HG03520 (cell line): ENCODE results near the gene NRP1.
"Not testable (repeated sequence)": the region's sequence is repeated elsewhere in the genome, so short reads cannot be mapped to it uniquely, and the experiment has no call there.

ENCODE experiments used
- ATAC-seq: cut with Tn5 transposase; IDR thresholded peaks from one replicate; pipeline ENCODE4 v1.9.1; 2021; ENCODE audit warnings: mild to moderate bottlenecking, moderate library complexity; ENCODE audit not compliant: unreplicated experiment

The NRP1 gene

GRCh38 chr10:33334153-33334804 lies at the start of gene NRP1:
NRP1 (minus strand) TSS chr10:33334667; CDS start chr10:33334382, 285 bp downstream.
- ATAC-seq: no peak

- not testable (repeated sequence) for ATAC-seq
Measured at GRCh38 chr10:33384201-33384600, 49.7 kb upstream of the NRP1 start.

- no peak for ATAC-seq
Measured at GRCh38 chr10:33382921-33383713, 48.6 kb upstream of the NRP1 start.

DNA sequence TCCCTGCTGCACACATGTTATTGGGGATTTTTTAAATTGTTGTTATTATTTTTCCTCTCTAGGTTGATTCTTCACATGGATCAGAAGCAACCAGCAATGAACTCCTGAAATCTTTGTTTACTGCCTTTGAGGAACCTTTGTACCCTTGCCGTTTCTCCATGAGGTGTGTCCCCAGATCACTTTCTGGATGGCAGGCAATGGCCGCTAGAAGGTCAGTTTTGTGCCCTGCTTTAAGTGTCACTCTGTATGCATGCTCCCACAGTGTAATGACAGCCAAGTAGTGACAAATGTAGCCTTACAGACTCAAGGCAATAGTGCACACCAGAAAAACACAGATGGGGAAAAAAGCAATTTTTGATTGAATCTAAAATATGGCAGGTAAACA lies 47.7 kb upstream of the NRP1 start:
- no peak for ATAC-seq

DNA sequence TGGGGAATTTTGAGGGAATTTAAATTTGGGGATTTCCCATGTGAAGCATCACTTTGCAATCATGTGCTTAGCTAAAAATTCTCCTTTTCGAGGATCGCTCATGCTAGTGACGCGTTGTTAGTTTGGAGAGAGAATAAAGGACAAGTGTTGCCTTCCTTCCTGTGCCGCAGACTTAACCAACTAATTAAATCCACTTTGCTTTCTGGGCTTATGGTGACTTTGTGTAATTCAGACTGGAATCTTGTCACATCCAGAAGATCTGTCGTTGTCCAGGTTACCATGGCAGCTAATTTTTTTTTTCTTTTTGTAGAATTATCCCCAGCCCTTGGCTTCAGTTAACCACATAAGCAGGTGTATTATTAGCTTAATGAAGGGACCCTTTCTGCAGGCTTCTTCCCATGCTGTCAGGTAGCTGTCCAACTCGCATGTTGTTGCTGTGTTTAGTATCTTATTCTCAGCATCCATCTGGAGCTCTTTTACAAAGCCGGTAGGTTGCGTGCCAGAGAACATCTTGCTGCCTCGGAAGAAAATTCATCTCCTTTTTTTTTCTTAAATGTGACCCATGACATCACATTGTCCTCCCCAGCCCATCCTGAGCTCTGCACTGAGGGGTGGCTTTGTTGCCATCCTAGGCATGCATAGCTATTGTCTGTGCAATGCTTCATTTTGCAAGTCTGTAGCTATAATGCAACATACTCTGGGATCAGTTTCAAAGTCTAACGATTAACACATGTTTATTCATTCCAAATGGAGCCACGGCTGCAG lies 47.2 kb upstream of the NRP1 start:
- no peak for ATAC-seq

DNA sequence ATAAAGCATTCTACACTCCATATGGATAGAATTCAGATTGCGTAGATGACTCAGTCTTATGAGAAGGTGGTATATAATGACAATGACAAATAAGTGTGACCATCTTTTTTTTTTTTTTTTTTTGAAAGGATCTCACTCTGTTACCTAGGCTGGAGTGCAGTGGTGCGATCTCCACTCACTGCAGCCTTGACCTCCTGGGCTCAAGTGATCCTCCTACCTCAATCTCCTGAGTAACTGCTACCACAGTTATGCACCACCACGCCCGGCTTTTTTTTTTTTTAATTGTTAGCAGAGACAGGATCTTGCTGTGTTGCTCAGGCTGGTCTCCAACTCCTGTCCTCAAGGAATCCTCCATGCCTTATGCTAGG lies 43.2 kb upstream of the NRP1 start:
- ATAC-seq: no peak

DNA sequence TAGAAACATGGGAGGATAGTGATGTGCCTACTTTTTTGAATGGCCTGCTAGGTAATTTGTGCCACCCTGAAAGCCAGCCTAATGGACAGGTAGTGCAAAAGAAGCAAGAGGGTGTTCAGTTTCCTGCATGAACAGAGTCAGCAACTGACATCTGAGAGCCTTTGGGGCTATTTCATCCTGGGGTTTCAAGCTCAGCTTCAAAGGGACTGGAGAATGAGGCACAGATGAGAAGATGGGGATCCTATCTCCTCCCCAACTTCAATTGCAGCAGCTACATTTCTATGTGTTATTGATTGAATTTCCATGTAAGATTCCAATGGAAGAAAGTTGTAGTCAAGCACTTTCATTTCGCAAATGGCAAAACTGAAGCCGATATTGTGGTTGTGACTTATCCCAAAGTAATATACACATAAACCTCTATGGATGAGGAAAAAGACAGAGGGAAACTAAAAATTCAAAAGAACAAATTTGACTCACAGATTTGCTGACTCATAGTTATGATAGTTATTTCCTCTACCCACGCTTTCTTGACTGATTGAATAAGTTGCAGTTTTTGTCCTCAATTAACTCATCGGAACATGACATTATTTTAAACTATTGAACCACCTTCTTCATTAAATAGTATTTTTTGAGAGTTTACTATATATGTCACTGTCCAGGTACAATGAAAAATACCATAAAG lies 42.6 kb upstream of the NRP1 start:
- ATAC-seq: no peak

GRCh38 chr10:33376476-33376875 lies 42.0 kb upstream of the NRP1 start:
- ATAC-seq: no peak

DNA sequence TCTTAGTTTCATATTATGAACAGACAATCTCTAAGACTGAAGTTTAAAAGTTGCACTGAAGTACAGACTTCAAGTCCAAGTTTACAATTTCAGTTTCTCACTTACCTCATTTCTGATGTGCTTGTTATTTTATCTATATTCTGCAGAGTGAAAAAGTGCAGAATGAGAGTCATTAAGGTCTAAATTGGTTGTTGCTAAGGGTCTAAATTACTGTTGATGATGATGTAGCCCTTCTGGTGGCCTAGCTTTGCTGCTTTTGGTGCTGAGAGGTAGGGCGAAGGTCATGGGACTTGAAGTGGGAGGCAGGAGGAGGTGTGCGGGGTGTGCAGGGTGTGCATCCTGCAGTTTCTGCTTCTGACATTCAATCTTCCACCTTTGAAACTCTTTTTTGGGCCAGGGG lies 38.8 kb upstream of the NRP1 start:
- no peak for ATAC-seq

DNA sequence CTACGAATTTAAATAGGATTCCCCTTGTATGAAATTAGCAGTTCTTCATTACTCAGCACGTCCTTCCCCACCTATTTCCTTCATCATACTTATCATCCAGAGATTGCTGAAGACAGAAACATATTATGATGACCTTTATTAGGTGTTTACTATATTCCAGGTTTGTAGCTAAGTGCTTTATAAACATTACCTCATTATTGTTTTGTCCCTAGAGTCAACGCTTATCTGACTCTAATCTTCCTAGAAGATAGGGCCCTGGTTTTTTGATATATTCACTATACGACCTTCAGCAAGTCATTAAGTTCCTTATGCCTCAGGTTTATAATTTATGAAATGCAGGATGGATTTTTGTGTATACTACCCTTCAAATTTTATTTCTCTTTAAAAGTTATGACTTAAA lies 36.8 kb upstream of the NRP1 start:
- ATAC-seq: no peak

DNA sequence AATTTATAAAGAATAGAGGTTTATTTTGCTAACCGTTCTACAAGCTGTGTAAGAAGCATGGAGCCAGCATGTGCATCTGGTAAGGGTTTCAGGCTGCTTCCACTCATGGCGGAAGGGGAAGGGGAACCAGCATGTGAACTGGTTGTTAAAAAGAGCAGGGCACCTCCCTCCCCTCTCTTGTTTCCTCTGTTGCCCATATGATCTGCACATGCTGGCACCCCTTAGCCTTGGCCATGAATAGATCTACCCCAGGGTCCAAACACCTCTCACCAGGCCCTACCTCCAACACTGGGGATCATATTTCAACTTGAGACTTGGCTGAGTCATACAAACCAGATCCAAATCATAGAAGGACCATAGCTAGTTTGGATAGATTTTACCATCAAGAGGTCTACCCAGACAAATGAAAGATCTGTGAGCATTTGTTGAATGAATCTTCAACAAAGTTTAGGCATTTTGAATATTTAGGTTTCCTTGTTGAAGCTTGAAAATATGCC lies 36.0 kb upstream of the NRP1 start:
- ATAC-seq: no peak

GRCh38 chr10:33368086-33368485 lies 33.6 kb upstream of the NRP1 start:
- no peak for ATAC-seq

DNA sequence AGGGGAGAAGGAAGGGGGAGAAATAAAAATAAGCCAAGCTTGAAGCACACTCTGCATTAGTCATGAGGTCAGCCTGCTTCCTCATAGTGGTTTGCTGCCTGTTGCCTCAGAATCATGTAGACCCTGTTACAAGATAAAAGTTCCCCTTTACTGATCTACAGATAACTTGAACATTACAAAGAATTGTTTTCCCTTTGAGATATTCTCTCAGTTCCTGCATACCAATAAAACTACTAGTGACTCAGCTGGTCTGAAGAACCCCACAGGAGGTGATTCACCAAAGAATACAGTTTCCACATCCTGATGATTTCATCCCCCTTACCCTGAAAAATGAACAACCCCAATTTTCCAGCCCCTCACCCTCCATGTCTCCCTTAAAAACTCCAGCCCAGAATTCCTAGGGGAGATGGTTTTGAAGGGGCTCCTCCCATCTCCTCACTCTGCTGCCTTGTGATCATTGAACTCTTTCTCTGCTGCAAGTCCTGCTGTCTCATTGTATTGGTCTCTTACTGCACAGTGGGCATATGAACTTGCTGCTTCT lies 31.5 kb upstream of the NRP1 start:
- no peak for ATAC-seq

DNA sequence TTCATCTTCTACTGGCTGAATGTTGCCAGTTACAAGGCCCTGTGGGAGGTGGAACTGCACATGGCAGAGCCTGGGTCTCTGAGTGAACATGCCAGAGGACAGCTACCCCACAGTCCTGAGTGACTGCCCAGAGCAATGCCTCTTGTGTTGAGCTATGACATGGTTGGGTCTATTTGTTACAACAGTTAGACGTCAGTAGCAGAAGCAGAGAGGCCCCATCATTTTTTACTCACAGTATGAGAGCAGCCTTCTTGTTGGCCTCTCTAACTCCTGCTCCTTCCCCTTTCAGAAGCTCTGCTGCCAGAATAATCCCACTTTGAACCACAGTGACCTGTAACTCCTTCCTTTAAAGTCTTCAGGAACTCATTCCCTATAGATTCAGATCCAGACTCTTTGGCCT lies 30.8 kb upstream of the NRP1 start:
- ATAC-seq: no peak

GRCh38 chr10:33363106-33363505 lies 28.6 kb upstream of the NRP1 start:
- ATAC-seq: no peak

DNA sequence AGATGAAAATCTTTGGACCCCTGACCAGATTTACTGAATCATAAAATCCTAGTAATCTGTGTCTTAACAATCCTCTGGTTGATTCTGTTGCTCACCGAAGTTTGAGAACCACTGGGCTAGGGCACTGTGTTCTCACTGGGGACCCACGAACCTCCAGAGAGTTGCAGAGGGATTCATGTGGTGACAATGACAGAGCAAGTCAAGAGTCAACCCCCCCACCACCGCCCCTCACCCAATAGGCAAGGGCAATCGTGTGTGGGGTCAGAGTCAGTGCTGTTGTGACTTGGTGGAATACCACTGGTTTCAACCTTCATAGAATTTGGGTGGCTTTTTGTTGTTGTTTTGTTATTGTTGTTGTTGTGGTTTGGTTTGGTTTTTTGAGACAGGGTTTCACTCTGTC lies 23.5 kb upstream of the NRP1 start:
- ATAC-seq: no peak

DNA sequence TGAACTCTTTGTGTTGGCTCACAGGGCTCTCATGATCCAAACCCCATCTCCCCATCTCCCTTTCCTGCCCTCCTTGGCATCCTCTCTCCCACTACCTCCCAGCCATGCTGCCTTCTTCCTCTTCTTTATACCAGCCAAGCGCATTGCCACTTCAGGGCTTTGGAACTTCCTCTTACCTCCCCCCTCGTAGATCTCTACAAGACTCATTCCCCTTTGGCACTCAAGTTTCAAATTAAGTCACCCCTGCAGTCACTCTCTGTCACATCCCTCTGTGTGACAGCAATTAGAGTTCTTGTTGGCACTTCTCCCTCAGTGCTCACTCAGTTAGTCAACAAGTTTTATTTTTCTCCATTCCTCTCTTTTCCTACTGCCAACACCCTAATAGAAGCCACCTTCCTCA lies 20.8 kb upstream of the NRP1 start:
- ATAC-seq: no peak

DNA sequence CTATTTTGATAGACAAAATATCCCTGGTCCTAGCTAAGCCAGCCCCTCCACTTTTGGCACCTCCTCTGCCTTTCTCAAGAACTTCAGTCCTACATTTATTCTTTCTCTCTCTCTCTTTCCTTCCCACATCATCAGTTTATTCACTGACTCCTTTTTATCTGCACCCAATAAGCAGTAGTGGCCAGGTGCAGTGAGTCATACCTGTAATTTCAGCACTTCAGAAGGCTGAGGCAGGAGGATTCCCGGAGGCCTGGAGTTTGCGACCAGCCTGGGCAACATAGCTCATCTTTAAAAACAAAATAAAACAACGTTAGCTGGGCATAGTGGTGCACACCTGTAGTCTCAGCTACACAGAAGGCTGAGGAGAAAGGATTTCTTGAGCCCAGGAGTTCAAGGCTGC lies 19.4 kb upstream of the NRP1 start:
- no peak for ATAC-seq

DNA sequence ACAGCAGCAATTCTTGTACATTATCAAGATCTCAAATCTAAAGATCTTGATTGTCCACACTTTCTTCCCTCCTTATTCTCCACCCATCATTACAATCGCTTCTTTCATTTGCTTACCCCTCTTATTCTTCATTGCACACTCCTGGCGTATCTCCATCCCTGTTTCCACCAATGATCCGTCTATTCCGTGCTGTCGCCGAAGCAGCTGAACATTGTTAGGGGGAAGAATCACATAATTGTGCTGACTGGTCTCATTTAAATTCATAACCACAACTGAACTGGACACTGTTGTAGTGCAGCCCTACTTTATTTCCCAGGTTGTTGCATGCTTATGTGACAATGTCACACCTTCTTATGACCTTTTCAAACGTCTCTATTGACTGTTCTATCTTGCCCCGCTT lies 18.9 kb upstream of the NRP1 start:
- no peak for ATAC-seq

GRCh38 chr10:33352615-33353014 lies 18.1 kb upstream of the NRP1 start:
- ATAC-seq: no peak

DNA sequence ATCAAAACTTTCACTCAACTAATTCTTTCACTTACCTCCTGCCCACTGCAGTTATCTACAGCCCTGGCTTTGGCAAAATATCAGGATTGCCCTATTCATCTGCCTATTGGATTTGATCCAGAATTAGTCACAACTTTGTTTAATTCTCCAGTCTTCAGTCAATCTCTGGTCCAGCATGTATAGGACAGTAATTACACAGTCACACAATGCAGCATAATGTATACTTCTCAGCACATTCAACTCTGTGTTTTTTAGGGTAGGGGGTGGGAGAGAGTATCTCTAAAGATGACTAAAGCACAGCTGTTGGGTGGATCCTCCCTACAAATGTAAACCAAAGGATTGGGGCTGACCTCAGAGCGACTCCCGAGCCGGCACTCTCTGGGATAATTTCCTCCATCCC lies 17.7 kb upstream of the NRP1 start:
- no peak for ATAC-seq
